OCI-LY7 (cell line): ENCODE data around the gene CHST3. TPM values are rescaled to one million over a fixed set of nuclear protein-coding genes. Genes with fewer than 3 reads are reported as not detected.

Source experiments
- BruUV-seq: library from RNA; stranded (reverse); fragments of 400-500 nt; replicated peaks from 2 replicates; lab custom pipeline; 2021; lab: Mats Ljungman, UMichigan
- CTCF ChIA-PET: fragments of 300-600 bp; sonication (Branson Sonifier 250); formaldehyde crosslinking; loops from one replicate; lab custom pipeline; 2022; ENCODE audit warnings: antibody characterized with exemption; ENCODE audit not compliant: unreplicated experiment; lab: Charles Lee
- POLR2A ChIA-PET: fragments of 300-600 bp; sonication (Branson Sonifier 250); formaldehyde crosslinking; loops from one replicate; lab custom pipeline; 2022; ENCODE audit warnings: antibody characterized with exemption; lab: Charles Lee
- DNase-seq: peaks from one replicate; pipeline ENCODE4 v3.0.0-alpha.2; 2015; ENCODE audit warnings: low spot score
- H2AFZ ChIP-seq: fragments of 200-600 bp; sonication (generic), shearing (Covaris generic); 2 replicates; pipeline ENCODE4 v1.6.1; 2014; ENCODE audit warnings: mild to moderate bottlenecking, antibody characterized with exemption, low read length, moderate library complexity
- H3K27ac ChIP-seq: fragments of 200-600 bp; sonication (generic); 2 replicates; pipeline ENCODE4 v1.5.1; 2014; ENCODE audit warnings: mixed run types, low read depth, mild to moderate bottlenecking, moderate library complexity, low read length, inconsistent platforms; ENCODE audit not compliant: poor library complexity, severe bottlenecking
- H3K36me3 ChIP-seq: fragments of 200-600 bp; sonication (generic); 2 replicates; pipeline ENCODE4 v1.6.1; 2014; ENCODE audit warnings: mild to moderate bottlenecking, antibody characterized with exemption, low read length, moderate library complexity, mixed read lengths; ENCODE audit not compliant: insufficient read depth
- H3K4me1 ChIP-seq: fragments of 200-600 bp; sonication (generic); 2 replicates; pipeline ENCODE4 v1.5.1; 2014; ENCODE audit warnings: mild to moderate bottlenecking, low read length; ENCODE audit not compliant: insufficient read depth, poor library complexity, severe bottlenecking
- H3K4me2 ChIP-seq: fragments of 200-600 bp; sonication (generic); 2 replicates; pipeline ENCODE4 v1.6.1; 2014; ENCODE audit warnings: mild to moderate bottlenecking, low read length
- H3K4me3 ChIP-seq: fragments of 200-600 bp; sonication (generic); 2 replicates; pipeline ENCODE4 v1.5.1; 2014; ENCODE audit warnings: mild to moderate bottlenecking, low read depth, low read length; ENCODE audit not compliant: poor library complexity, severe bottlenecking
- H3K79me2 ChIP-seq: fragments of 200-600 bp; sonication (generic); 2 replicates; pipeline ENCODE4 v1.6.1; 2016; ENCODE audit warnings: low read depth, mild to moderate bottlenecking, low read length, moderate library complexity, mixed read lengths; ENCODE audit not compliant: insufficient read depth
- H3K9me2 ChIP-seq: fragments of 200-600 bp; sonication (generic); 2 replicates; pipeline ENCODE4 v1.6.1; 2016; ENCODE audit warnings: mild to moderate bottlenecking, low read length, mixed read lengths; ENCODE audit not compliant: insufficient read depth
- H3K9me3 ChIP-seq: fragments of 200-600 bp; sonication (generic); 2 replicates; pipeline ENCODE4 v1.6.1; 2014; ENCODE audit warnings: mild to moderate bottlenecking, mixed run types, low read length, mixed read lengths
- H4K20me1 ChIP-seq: fragments of 200-600 bp; sonication (generic); 2 replicates; pipeline ENCODE4 v1.6.1; 2014; ENCODE audit warnings: mild to moderate bottlenecking, antibody characterized with exemption, low read length, moderate library complexity, mixed read lengths; ENCODE audit not compliant: insufficient read depth
- EZH2phosphoT487 ChIP-seq: fragments of 200-600 bp; sonication (generic); IDR thresholded peaks from 2 replicates; pipeline ENCODE4 v1.6.1; 2018; ENCODE audit warnings: low read depth, borderline replicate concordance, mild to moderate bottlenecking, mixed run types, antibody characterized with exemption, low read length, moderate library complexity, mixed read lengths
- intact Hi-C: fragments of 100-400 bp; cut with micrococcal nuclease; formaldehyde crosslinking; loops from one replicate; pipeline ENCODE4 v1.10.0; 2022; ENCODE audit not compliant: unreplicated experiment
- total RNA-seq, 2 experiments: library from RNA; depleted of rRNA in 1 of 2; stranded (reverse); fragments of >200 nt in 1 of 2; shearing (Covaris generic) in 1 of 2; gene quantifications; 2 replicates each; pipeline ENCODE4 v1.2.3, GENCODE V29; 2014 to 2022
- TF ChIP-seq, protein P1 (sequence below): fragments of 200-600 bp; sonication (generic); conservative IDR thresholded peaks from 2 replicates; pipeline ENCODE4 v1.5.1; 2014; ENCODE audit warnings: mild to moderate bottlenecking, antibody characterized with exemption, low read length, moderate library complexity, mixed read lengths

CHST3 gene
- total RNA-seq, 2 experiments from 2014 or later, result not detected

DNA sequence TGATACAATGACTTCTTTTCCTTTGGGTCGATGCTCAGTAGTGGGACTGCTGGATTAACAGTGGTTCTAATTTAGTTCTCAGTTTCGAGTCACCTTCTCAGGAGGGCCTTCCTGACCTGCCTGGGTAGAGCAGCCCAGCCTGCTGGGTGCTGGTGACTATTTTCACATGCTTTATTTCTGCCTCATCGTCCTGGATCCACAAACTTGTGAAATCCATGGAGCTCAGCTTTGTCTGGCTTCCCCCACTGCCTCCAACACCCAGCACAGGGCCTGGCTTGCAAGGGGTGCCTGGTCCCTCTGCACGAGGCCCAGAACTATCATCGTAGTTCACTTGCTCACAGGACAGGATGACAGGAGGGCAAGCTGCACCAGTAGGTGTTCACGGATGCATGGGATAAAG, 77.3 kb downstream of the CHST3 start:
- ChIA-PET CTCF (no interaction called here), POLR2A (interaction anchor here (0.6 kb wide), 1 partner anchor 143 kb away, joined by 6 read pairs; no protein-coding TSS in a partner anchor)
- Histone ChIP-seq H3K27ac (no peak overlapping the region), H3K9me3 (no peaks in the 10 kb centered on the region), H3K4me2 (no peak overlapping the region), H3K4me1 (no peaks in the 10 kb centered on the region), H3K9me2 (no peaks in the 10 kb centered on the region), H3K4me3 (no peak overlapping the region), H4K20me1 (no peaks in the 10 kb centered on the region), H2AFZ (no peak overlapping the region), H3K79me2 (no peaks in the 10 kb centered on the region), H3K36me3 (no peaks in the 10 kb centered on the region)
- intact Hi-C loops, result no loop called here
- no TSS peak for BruUV-seq
- DNase-seq, result no peak
- TF ChIP-seq, protein P1, sequence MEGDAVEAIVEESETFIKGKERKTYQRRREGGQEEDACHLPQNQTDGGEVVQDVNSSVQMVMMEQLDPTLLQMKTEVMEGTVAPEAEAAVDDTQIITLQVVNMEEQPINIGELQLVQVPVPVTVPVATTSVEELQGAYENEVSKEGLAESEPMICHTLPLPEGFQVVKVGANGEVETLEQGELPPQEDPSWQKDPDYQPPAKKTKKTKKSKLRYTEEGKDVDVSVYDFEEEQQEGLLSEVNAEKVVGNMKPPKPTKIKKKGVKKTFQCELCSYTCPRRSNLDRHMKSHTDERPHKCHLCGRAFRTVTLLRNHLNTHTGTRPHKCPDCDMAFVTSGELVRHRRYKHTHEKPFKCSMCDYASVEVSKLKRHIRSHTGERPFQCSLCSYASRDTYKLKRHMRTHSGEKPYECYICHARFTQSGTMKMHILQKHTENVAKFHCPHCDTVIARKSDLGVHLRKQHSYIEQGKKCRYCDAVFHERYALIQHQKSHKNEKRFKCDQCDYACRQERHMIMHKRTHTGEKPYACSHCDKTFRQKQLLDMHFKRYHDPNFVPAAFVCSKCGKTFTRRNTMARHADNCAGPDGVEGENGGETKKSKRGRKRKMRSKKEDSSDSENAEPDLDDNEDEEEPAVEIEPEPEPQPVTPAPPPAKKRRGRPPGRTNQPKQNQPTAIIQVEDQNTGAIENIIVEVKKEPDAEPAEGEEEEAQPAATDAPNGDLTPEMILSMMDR, result no peak
- TF ChIP-seq EZH2phosphoT487, result no peak

DNA sequence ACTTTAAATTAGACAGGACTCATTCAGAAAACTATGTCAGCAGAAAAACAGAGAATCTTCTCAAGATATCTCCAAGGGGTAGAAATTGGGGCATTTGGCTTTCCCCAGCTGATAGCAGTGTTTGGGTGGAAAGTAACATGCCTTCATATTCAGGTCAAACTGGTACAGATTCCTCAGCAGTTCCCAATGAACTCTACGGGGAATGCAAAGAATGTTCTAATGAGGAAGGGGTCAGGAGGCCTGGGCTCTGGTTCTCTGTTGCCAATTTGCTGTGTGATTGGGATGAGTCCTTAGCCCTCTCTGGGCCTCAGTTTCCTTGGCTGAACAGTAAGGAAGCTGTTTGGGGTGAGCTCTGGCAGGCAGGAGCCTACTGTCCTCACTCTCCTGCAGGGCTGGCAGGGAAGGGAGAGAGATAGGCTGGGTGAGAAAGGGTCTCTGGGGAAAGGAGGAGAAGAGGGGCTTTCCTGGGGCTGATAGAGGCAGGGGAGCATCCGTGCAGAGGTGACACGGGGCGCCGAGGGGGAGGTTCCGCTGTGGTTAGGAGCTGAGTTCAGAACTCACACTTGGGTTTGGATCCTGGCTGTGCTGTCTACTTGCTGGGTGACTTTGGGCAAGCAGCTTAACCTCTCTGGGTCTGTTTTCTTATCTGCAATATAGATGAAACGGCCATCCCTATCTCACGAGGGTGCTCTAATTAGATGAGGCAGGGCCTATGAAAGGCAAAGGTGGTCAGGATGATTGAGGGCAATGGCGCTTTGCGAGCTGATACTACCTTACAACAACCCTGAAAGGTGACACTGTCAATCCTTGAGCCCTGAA, 79.0 kb downstream of the CHST3 start:
- no peak for DNase-seq
- BruUV-seq, result no TSS peak
- intact Hi-C loops, result no loop called here
- Histone ChIP-seq H2AFZ (no peak overlapping the region), H3K4me2 (no peak overlapping the region), H3K9me3 (no peaks in the 10 kb centered on the region), H3K4me1 (no peaks in the 10 kb centered on the region), H3K79me2 (no peaks in the 10 kb centered on the region), H4K20me1 (no peaks in the 10 kb centered on the region), H3K27ac (no peak overlapping the region), H3K9me2 (no peaks in the 10 kb centered on the region), H3K4me3 (no peak overlapping the region), H3K36me3 (no peaks in the 10 kb centered on the region)
- CTCF ChIA-PET, result no interaction called here
- POLR2A ChIA-PET, result interaction anchor here (0.5 to 0.7 kb wide), 3 partner anchors 87 to 681 kb away, joined by 3 read pairs; no protein-coding TSS in a partner anchor
- TF ChIP-seq EZH2phosphoT487, result no peak
- TF ChIP-seq, protein P1, result no peak
